Measurements from ENCODE around the gene CLCNKB.
"Not testable (repeated sequence)": the region's sequence is repeated elsewhere in the genome, so short reads cannot be mapped to it uniquely, and the experiment has no call there.

CLCNKB gene

DNA sequence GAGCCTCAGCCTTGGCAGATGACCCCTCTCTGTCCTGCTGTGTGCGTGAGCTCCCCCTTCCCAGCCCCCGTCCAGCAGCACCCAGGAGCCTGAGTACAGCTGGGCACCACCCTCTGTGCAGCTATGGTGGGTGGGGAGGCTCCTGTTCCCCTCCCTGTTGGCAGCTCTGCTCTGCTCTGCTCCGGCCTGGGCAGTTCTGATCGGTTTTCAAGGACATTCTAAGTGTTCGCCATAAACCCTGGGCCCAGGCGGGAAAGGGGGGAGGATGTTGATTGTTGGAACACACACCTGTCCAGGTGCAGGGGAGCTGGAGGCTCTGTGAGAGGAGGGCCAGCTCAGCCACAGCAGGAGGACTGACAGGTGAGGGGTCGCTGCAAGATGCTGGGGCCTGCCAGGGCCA, at the start of gene CLCNKB:
TSS of gene CLCNKB (plus strand) at position 262 of the 400 bp plus-strand sequence. CDS start 711 bp downstream, outside the sequence.
- DNase-seq (ENCODE audit: low read depth) = no peak

DNA sequence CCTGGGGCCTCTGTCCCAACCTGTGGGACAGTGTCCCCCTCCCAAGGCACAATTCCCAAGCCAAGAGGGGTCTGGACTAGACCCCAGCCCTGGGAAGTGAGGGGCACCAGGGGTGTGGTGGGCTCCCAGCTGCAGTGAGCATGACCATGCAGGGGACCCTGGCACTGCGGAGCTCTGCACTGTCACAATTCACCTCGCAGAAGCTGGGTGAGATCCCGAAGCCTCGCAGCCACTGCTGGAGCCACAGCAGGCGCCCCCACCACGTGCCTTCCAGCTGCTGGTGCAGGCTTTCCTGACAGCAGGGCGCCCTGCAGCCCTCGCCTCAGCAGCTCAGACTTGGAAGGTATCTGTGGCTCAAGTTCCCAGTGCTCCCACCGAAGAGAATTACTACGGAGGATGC, 49.5 kb upstream of the CLCNKB start:
- no peak for DNase-seq (ENCODE audit: low read depth)

- peak; percentile 47 for DNase-seq (ENCODE audit: low read depth)
Observed at GRCh38 chr1:15994590-15995351, 48.8 kb upstream of the CLCNKB start.

- DNase-seq (ENCODE audit: low read depth) = no peak
Observed at GRCh38 chr1:15997076-15997585, 46.5 kb upstream of the CLCNKB start.

DNA sequence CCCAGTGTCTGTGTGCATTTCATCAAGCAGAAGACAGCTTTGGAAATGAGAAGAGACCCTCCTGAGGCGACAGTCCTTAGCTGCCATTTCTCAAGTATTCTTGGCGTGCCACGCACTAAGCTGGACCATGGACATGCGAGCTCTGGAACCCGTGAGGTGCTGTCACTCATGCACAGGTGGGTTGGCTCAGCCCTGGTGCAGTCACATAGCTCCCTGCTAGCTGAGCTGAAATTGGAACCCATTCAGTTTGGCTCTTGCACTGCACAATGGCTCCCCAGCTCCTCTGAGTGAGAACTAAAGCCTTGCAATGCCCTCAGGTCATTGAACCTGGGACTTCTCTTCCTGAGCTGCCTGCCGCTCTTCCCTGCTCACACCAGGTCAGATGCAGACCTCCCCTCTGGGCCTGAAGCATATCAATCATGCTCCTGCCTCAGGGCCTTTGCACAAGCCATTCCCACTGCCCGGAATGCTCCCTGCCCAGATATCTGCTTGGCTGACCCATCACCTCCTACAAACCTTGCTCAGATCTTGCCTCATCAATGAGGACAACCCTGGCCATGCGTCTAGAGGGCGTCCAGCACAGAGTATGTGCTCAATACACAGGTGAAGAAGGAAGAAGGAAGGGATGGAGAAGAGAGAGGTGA, 45.8 kb upstream of the CLCNKB start:
- no peak for DNase-seq (ENCODE audit: low read depth)

- no peak for DNase-seq (ENCODE audit: low read depth)
Observed at GRCh38 chr1:15998929-15999328, 44.7 kb upstream of the CLCNKB start.

DNA sequence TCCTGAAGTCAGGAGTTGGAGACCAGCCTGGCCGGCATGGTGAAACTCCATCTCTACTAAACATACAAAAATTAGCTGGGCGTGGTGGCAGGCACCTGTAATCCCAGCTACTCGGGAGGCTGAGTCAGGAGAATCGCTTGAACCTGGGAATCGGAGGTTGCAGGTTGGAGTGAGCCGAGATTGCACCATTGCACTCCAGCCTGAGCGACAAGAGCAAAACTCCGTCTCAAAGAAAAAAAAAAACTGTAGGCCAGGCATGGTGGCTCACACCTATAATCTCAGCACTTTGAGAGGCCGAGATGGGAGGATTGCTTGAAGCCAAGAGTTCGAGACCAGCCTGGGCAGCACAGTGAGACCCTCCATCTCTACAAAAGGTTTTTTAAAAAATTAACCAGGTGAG, 42.3 kb upstream of the CLCNKB start:
- not testable (repeated sequence) for DNase-seq (ENCODE audit: low read depth)

- no peak for DNase-seq (ENCODE audit: low read depth)
Observed at GRCh38 chr1:16005597-16005996, 38.0 kb upstream of the CLCNKB start.

- DNase-seq (ENCODE audit: low read depth) = no peak
Observed at GRCh38 chr1:16006010-16006409, 37.6 kb upstream of the CLCNKB start.

DNA sequence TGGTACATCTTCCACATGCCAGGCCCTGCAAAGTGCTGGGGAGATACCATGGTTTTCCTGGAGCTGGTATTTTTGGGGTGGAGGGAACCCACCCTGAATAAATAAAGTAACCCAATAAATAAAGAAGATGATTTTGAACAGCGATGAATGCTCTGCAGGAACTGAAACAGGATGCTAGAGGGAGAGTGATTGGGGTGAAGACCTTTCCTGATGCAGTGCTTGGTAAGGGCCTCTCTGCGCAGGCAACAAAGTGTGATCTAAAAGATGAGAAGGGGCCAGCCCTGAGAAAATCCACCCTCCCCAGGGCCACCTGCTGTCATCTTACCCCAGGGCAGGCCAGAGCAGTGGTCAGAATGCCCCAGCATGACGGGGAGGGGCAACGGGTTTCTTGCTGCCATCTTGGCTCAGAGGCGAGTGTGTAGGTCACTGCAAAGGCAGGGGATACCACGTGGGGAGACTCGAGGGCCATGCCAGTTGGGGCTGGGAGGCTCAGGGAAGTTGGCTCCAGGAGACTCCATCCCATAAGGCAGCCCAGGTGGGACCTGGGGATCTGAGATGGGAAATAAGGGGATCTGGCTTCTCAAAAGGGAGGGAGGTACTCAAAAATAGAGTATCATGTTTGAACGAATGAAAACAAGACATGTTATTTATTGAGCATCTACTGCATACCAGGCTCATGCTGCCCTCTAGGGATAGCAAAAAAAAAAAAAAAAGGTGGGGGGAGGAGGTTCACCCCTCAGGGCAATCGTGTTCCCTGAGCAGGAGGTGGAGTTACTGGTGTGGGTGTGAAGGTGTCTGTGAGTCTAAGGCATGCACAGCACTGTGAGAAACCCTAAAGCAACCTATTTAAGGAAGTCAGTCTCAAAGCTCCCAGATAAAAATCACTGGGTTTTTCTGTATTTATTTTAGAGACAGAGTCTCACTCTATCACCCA, 36.8 kb upstream of the CLCNKB start:
- DNase-seq (ENCODE audit: low read depth) = no peak

GRCh38 chr1:16007671-16008341, 35.8 kb upstream of the CLCNKB start:
- DNase-seq (ENCODE audit: low read depth) = no peak

DNA sequence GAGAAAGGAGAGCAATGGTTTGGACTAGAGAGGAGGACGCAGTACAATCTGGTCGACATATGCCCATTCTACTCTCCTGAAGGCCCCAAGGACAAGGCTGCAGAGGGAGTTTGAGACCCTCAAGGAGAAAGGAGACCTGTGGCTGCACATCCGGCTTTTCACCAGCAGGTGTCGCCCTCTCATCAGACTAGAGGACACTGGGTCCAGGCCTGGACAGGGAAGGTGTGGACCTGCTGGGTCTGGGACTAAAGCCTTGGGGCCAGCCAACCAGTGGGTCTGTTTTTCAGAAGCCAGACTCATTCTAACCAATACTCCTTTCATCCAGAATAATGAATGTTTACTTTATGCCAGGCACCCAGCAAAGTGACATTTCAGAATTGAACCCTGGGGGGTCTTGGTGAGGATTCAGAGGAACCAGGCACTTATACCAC, 34.5 kb upstream of the CLCNKB start:
- peak; percentile 60 for DNase-seq (ENCODE audit: low read depth)

- DNase-seq (ENCODE audit: low read depth) = no peak
Observed at GRCh38 chr1:16009678-16010077, 33.9 kb upstream of the CLCNKB start.

GRCh38 chr1:16010837-16011236, 32.7 kb upstream of the CLCNKB start:
- no peak for DNase-seq (ENCODE audit: low read depth)

DNA sequence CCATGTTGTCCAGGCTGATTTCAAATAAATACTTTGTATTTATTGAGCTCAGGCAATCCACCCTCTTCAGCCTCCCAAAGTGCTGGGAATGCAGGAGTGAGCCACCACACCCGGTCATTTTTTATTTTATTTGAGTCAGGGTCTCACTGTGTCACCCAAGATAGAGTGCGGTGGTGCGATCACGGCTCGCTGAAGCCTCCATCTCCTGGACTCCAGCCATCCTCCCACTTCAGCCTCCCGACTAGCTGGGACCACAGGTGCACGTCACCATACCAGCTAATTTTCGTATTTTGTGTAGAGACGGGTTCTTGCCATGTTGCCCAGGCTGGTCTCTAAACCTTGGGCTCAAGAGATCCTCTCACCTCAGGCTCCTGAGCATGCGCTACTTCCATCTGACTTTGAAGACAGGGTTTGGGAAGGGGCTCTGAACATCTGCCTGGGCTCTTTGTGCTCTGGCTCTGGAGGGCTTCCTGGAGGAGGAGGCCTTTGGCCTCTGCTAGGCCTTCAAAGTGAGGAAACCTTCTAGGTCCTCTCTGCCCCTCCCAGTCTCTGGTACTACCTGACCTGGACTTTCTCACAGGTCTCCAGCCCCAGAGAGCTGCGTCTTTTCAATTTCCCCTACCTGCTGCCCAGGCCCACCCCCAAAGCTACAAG, 31.5 kb upstream of the CLCNKB start:
- DNase-seq (ENCODE audit: low read depth) = no peak

GRCh38 chr1:16012590-16013219, 30.9 kb upstream of the CLCNKB start:
- peak; percentile 38 for DNase-seq (ENCODE audit: low read depth)

GRCh38 chr1:16013220-16013907, 30.2 kb upstream of the CLCNKB start:
- peak; percentile 46 for DNase-seq (ENCODE audit: low read depth)

DNA sequence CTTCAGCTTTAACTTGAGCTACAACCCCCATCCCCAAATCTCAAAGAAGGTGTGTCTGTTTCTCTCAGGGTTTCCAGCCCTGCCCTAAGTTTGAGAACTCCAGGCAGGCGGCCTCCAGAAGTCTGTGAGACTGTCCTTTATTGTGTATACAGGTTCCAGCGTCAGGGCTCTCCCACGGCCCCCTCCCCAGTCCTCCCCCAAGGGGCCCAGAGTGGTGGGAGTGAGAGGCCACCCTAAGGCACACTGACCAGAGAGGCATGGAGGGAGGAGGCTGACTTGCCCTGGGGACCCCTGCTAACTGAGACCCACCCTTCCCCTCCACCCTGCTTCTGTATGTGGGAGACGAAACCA, 29.7 kb upstream of the CLCNKB start:
- DNase-seq (ENCODE audit: low read depth) = no peak

DNA sequence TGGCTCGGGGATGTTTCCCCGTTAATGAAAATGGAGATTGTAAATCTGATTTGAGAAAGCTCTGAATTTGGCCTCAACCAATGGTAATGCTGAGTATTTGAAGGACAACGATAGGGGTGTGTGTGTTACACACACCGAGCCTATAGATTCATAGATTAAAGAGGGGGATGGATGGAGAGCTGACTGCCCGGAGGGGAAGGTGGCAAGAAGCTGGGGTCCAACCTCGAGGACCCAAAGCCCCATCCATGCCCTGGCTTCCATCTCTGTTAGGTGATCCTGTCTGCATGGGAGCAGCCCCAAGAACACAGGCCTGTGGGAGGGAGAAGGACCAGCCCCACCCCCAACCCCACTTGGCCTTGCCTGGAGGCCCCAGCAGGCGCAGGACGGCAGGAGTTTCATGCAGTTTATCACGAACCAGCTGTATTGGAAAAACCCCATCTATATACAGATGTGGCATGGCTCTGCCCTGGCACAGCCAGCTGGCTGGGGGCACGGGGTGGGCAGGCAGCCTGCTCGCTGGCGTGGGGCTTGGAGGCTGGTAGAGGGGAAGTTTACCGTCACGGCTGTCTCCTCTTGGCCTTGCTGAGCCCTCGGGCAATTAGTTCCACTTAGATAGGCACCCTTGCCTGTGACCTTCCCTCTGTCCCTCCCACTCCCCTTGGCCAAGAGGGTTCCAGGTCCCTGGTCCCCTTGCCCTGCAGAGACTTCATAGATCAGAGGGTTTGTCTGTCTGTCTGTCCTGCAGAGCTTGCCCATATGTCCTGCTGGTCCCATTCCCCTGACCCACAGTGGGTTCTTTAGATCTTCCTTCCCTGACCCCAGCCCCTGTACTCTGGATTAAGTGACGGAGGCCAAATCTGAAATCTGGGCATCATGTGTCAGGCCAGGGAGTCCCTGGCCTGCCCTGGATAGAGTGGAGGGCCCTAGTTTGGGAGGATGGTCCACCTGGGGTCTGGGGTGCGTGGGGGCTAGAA, 28.8 kb upstream of the CLCNKB start:
- no peak for DNase-seq (ENCODE audit: low read depth)

Data from activated T-cell treated with anti-CD3 and anti-CD28 coated beads for 48 hours (primary cell).